Measurements from ENCODE around the gene NSUN2.

- no peak for TF ChIP-seq CTCF (IDR thresholded peaks at IDR 0.05)
- no peak for TF ChIP-seq POLR2A (IDR thresholded peaks at IDR 0.05)
Observed at GRCh38 chr5:6572086-6572824, 60.6 kb downstream of the NSUN2 start.
